Forelimb muscle (tissue), 1 donor: Measurements from ENCODE around the gene MS4A13. TPM values are rescaled to one million over a fixed set of nuclear protein-coding genes. Genes with fewer than 3 reads are reported as not detected.
"Not testable (repeated sequence)": the region's sequence is repeated elsewhere in the genome, so short reads cannot be mapped to it uniquely, and the experiment has no call there.

ENCODE experiments used
- DNase-seq: peaks from one replicate; pipeline ENCODE4 v3.0.0-alpha.2; 2013; ENCODE audit warnings: low read depth
- polyA plus RNA-seq: library from polyadenylated mRNA; unstranded; fragments of 120-200 nt; gene quantifications from one replicate; pipeline ENCODE4 v1.2.1, GENCODE V29; 2013; ENCODE audit not compliant: insufficient read length

The MS4A13 gene
- polyA plus RNA-seq, 1 donor = not detected

DNA sequence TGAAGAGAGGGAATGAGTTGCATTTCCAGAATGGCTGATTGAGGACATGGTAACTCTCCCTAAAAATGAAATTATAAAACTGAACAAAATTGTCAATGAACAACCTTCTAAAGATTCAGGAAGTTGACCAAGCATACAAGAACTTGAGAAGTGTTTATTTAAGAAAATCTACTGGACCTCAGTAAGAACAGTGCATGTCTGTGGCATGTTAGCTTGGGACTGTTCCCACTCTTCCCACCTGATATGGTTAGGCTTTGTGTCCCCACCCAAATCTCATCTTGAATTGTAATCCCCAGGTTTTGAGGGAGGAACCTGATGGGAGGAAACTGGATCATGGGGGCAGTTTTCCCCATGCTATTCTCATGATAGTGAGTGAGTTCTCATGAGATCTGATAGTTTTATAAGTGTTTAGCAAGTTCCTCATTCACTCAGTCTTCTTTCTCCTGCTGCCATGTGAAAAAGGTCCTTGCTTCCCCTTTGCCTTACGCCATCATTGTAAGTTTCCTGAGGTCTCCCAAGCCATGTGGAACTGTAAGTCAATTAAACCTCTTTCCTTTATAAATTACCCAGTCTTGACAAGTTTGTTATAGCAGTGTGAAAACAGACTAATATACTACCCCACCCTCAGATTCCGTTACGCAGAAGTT, 15.4 kb downstream of the MS4A13 start:
- no peak for DNase-seq

DNA sequence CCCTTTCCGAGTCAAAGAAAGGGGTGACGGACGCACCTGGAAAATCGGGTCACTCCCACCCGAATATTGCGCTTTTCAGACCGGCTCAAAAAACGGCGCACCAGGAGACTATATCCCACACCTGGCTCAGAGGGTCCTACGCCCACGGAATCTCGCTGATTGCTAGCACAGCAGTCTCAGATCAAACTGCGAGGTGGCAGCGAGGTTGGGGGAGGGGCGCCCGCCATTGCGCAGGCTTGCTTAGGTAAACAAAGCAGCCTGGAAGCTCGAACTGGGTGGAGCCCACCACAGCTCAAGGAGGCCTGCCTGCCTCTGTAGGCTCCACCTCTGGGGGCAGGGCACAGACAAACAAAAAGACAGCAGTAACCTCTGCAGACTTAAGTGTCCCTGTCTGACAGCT, 17.2 kb downstream of the MS4A13 start:
- DNase-seq = not testable (repeated sequence)

DNA sequence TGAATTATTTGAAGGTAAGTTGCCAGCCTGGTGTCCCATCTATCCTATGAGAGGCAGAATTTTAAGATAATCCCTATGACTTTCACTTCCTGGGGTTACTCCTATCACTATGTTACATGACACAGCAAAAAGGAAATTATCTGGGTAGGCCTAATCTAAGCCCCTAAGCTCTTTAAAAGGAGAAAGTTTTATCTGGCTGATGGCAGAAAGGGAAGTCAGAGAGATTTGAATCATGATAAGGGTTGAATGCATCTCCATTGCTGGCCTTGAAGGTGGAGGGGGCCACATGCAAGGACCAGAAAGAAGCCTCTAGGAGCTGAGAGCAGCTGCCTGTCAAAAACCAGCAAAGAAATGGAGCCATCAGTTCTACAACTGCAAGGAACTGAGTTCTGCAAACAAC, 23.4 kb downstream of the MS4A13 start:
- not testable (repeated sequence) for DNase-seq

DNA sequence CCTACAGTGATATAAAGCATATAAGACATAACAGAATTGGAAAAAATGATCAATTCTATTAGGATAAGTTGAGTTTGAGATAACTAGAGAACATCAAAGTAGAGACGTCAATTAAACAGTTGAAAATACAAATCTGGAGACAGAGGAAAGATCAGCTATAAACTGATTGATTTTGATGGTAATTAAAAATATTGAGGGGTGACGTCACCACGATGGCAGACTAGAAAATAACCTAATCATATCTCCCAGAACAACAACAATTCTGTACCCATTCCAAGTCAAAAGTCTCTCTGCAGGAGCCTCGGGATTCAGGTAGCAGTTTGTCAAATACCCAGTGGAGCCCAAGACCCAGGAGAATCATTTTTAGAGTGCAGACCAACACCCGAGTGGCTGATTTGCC, 28.9 kb downstream of the MS4A13 start:
- DNase-seq = no peak

DNA sequence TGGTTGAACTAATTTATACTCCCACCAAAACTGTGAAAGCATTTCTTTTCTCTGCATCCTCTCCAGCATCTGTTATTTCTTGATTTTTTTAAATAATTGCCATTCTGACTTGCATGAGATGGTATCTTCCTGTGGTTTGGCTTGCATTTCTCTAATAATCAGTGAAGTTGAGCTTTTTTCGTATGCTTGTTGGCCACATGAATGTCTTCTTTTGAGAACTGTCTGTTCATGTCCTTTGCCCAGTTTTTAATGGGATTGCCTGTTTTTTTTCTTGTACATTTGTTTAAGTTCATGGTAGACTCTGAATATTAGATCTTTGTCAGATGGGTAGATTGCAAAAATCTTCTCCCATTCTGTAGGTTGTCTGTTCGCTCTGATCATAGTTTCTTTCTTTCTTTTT, 46.1 kb downstream of the MS4A13 start:
- no peak for DNase-seq

DNA sequence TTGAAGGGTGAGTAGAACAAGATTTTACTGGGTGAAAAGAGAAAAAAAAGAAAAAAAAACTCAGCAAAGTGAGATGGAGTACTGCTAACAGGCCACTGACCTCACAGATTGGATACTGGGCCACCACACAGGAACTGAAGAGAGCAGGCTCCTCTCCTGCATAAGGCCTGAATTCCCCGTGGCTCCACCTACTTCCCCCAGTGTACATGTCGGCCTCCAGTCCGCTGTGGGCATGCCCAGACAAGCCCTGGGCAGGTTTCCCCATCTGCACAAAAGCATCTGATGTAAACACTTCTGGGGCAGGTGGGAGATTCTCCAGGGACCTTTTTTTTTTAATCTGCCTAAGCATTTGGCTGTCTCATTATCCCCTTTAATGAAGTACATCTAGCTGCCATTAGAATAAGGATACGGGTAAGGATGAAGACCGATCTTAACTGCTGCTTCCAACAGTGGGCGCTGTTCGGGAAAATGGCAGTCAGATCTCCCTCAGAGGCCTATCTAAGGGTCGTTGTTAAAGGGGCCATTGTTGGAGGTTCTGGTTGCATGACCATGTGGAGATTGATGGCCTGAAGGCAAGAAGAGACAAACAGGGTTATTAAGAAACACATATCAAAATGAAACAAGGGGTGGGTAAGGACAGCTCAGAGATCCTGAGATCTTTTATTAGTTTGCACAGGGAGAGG, 48.5 kb downstream of the MS4A13 start:
- DNase-seq = no peak

DNA sequence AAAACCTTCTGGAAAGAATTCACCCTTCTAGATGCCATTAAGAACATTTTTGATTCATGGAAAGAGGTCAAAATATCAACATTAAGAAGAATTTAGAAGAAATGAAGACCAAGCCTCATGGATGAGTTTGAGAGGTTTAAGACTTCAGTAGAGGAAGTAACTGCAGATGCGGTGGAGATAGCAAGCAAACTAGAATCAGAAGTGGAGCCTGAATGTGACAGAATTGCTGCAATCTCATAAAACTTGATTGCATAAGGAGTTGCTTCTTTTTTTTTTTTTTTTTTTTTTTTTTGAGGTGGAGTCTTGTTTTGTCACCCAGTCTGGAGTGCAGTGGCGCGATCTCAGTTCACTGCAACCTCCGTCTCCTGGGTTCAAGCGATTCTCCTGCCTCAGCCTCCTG, 51.6 kb downstream of the MS4A13 start:
- DNase-seq = no peak

DNA sequence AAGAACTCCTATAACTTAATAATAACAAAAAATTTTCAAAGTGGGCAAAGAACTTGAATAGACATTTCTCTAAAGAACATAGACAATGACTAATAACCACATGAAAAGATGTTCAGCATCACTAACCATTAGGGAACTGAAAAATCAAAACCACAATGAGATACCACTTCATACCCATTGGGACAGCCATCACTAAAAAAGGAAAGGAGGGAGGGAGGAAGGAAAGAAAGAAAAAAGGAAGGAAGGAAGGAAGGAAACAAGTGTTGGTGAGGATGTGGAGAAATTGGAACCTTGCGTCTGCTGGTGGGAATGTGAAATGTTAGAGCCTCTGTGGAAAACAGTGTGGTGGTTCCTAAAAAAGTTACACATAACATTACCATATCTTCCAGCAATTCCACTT, 55.8 kb downstream of the MS4A13 start:
- DNase-seq = no peak

DNA sequence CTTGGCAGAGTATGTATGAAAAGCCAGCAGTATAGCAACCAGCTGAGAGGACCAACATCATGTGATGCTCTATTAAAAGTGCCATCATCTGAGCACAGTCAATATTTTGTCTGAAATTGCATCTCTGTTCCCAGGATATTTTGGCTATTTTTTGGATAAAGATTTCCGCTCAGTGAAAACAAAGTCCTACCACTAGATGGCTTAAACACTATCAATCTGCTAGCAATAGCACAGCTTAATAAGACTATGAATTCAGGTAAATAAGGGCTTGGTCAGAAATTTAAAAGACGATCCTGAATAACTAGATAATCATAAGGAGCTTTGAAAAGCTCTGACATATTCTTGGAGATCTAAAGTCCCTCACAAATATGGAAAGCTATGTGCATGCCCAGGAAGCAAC, 74.4 kb downstream of the MS4A13 start:
- no peak for DNase-seq

Other genes with a start within 250 kb of the MS4A13 start
- gene MS4A4A, start 234.7 kb upstream of the MS4A13 start, polyA plus RNA-seq = 9.4 TPM
- gene MS4A6E, start 188.1 kb upstream of the MS4A13 start, polyA plus RNA-seq = not detected
- gene MS4A7, start 136.9 kb upstream of the MS4A13 start, polyA plus RNA-seq = 6.8 TPM
- 0.48 TPM for gene MS4A14, start 118.9 kb upstream of the MS4A13 start, polyA plus RNA-seq
- gene MS4A5, start 85.8 kb upstream of the MS4A13 start, polyA plus RNA-seq = 0.24 TPM
- 0.68 TPM for gene MS4A1, start 59.5 kb upstream of the MS4A13 start, polyA plus RNA-seq
- not detected for gene MS4A12, start 22.6 kb upstream of the MS4A13 start, polyA plus RNA-seq
- 8.0 TPM for gene MS4A8, start 184.2 kb downstream of the MS4A13 start, polyA plus RNA-seq
- not detected for gene MS4A18, start 209.3 kb downstream of the MS4A13 start, polyA plus RNA-seq
- not detected for gene MS4A15, start 241.5 kb downstream of the MS4A13 start, polyA plus RNA-seq